Measurements from ENCODE around the gene CDH16. TPM values are rescaled to one million over a fixed set of nuclear protein-coding genes. Genes with fewer than 3 reads are reported as not detected.
A peak's percentile ranks its signal among the peaks of the same experiment; 100 is the strongest.

The CDH16 gene
- total RNA-seq, 1 donor from 2014 or later, result 0.33 TPM

DNA sequence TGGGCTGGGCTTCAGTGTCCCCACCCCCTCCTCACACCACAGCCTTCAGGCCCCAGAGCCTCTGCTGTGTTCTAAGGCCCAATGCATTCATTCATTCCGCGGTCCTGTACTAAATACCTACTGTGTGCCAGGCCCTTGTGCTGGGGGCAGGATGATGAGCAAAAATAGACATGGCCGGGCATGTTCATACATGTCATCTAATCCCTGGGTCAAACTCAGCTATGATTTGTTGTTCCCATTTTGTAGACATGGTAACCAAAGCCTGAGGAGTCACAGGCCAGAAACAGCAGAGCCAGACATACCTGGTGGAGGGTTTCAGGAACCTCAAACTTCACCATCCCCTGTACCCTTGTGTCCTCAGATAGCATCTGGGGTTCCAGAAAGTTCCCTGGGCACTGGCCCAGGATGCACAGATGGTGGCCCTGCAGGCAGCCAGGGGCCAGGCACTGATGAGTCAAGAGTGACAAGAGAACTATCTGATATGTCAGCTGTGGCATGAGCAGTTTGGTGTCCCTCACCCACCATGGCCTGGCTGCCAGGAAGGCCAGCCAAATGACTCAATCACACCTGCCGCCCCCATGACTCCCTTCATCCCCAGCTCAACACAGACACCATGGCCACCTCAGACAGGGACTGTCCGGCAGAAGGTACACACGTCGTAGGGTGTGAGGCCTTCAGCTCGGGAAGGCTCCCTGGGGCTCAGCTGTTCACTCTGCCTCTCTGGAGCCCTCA lies 9.4 kb upstream of the CDH16 start:
- Histone ChIP-seq H3K36me3 (ENCODE audit: control insufficient read depth, insufficient read depth, low read length) (no peaks in the 10 kb centered on the region), H3K4me3 (ENCODE audit: low read depth, low read length) (no peak overlapping the region), H3K27me3 (ENCODE audit: control insufficient read depth, insufficient read depth, low read length) (no peaks in the 10 kb centered on the region)
- no peak for TF ChIP-seq CTCF (IDR thresholded peaks at IDR 0.05; ENCODE audit: insufficient read depth, low read length, poor library complexity, severe bottlenecking)
- DNase-seq (ENCODE audit: low read depth), result no peak

DNA sequence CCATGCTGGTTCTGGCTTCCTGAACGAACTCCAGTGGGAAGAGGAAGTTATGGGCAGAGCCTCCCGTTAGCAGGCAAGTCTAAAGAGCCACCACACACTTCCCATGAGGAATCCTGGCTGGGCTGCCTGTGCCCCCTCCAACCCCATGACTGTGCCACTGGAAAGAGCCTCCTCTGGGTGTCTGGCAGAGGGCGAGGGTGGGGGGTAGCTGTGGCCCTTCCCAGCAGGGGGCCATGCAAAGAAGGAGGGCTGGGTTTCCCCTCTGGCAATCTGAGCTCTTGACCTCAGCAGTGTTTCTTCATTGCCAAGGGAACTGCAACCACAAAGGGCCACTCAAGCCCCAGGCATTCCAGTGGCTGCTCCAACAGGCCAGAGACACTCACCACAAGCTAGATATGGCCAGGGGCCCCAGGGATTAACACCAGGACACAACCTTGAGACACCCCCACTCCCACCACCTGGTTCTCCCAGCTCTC lies 8.3 kb upstream of the CDH16 start:
- no peak for TF ChIP-seq CTCF (IDR thresholded peaks at IDR 0.05; ENCODE audit: insufficient read depth, low read length, poor library complexity, severe bottlenecking)
- DNase-seq (ENCODE audit: low read depth), result peak; percentile 94
- Histone ChIP-seq H3K36me3 (ENCODE audit: control insufficient read depth, insufficient read depth, low read length) (no peaks in the 10 kb centered on the region), H3K4me3 (ENCODE audit: low read depth, low read length) (no peak overlapping the region), H3K27me3 (ENCODE audit: control insufficient read depth, insufficient read depth, low read length) (no peaks in the 10 kb centered on the region)

DNA sequence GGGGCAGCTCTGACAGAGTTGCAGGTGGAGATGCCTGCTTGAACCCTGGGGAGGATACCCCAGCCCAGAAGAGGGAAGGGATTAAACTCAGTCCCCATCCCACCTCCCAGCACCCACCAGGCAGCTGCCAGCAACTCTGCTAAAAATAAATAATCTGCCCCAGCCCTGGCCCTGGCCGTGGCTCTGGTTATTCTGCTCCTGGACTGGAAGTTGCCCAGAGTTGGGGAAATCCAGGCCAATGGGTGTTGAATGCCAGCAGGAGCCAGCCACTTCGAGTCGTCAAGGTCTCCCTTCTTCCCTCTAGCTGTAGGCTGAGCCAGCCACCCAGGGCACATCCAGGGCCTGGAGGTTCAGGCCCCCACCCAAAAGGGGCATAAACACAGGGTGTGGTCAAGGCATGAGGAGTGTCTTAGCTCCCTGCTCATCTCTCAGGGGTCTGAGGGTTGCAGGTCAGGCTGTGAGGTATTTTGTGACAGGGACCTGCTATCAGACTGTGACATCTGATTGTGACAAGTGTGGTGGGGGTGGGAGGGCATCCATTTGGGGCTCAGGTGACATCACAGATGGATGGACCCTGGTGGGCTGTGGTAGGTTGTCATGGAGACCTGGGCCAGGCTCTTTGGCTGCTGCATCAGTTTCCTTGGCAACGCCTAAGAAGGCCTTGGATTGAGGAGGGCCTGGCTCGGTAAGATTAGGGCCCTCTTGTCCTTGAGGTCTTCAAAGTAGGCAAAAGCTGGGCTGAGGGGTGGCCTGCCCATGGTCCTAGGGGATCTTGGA lies 7.7 kb upstream of the CDH16 start:
- DNase-seq (ENCODE audit: low read depth), result no peak
- Histone ChIP-seq H3K27me3 (ENCODE audit: control insufficient read depth, insufficient read depth, low read length) (no peaks in the 10 kb centered on the region), H3K36me3 (ENCODE audit: control insufficient read depth, insufficient read depth, low read length) (no peaks in the 10 kb centered on the region), H3K4me3 (ENCODE audit: low read depth, low read length) (no peak overlapping the region)
- no peak for TF ChIP-seq CTCF (IDR thresholded peaks at IDR 0.05; ENCODE audit: insufficient read depth, low read length, poor library complexity, severe bottlenecking)

DNA sequence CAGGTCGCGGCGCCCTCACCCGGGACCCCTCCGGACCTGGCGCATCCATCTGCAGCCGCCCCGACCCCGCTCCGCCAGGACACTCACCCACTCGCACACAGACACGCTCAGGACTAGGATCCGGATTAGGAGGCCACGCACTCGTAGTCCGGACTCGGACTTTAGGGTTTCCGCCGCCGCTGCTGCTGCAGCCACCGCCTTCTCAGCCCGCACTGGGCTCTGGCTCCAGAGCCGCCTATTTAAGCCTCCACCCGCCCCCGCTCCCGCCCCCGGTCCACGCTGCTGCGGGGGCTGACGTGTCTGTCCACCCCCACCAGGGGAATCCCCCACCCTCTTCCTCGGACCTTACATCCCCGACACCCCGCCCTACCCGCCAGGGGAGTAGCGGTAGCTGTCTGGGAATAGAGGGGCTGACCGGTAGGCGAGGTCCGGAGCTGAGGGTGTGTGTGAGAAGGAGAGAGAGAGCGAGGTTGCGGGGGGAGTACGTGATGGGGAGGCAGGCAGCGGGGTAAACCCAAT lies 6.7 kb upstream of the CDH16 start, which contains the start of gene RRAD:
RRAD (minus strand) TSS at position 214 of the 519 bp plus-strand sequence. CDS start 356 bp downstream, outside the sequence.
- no peaks in the 10 kb centered on the region for H3K36me3 ChIP-seq (ENCODE audit: control insufficient read depth, insufficient read depth, low read length)
- H3K4me3 ChIP-seq (ENCODE audit: low read depth, low read length), result peak within 1 kb of the TSS; percentile 60
- peak; percentile 61 for DNase-seq (ENCODE audit: low read depth)
- TF ChIP-seq CTCF (IDR thresholded peaks at IDR 0.05; ENCODE audit: insufficient read depth, low read length, poor library complexity, severe bottlenecking), result no peak
- H3K27me3 ChIP-seq (ENCODE audit: control insufficient read depth, insufficient read depth, low read length), result no peaks in the 10 kb centered on the region

- no peak for TF ChIP-seq CTCF (IDR thresholded peaks at IDR 0.05; ENCODE audit: insufficient read depth, low read length, poor library complexity, severe bottlenecking)
- no peak for DNase-seq (ENCODE audit: low read depth)
- no peaks in the 10 kb centered on the region for H3K27me3 ChIP-seq (ENCODE audit: control insufficient read depth, insufficient read depth, low read length)
- H3K36me3 ChIP-seq (ENCODE audit: control insufficient read depth, insufficient read depth, low read length), result no peaks in the 10 kb centered on the region
- H3K4me3 ChIP-seq (ENCODE audit: low read depth, low read length), result peak overlapping the region; percentile 60
Observed at GRCh38 chr16:66924527-66925321, 6.0 kb upstream of the CDH16 start.
